ENCODE measurements around the gene SLFN12L. TPM values are rescaled to one million over a fixed set of nuclear protein-coding genes. Genes with fewer than 3 reads are reported as not detected.

Gene SLFN12L
- total RNA-seq, 1 experiment from 2014 or later = not detected

- H4K91ac ChIP-seq (ENCODE audit: insufficient read length, low read depth, low read length) = no peak overlapping the region
- H3K27ac ChIP-seq (ENCODE audit: insufficient read length, low read depth, low read length) = no peak overlapping the region
- H3K79me2 ChIP-seq (ENCODE audit: insufficient read depth, low read length) = peaks cover 2% of the 10 kb centered on the region
- no peak overlapping the region for H2BK120ac ChIP-seq (ENCODE audit: low read depth, low read length, poor library complexity, severe bottlenecking)
- no peaks in the 10 kb centered on the region for H3K9me3 ChIP-seq (ENCODE audit: control insufficient read depth, low read depth, low read length)
- H2BK5ac ChIP-seq (ENCODE audit: insufficient read length, low read length) = no peak overlapping the region
- Mint-ChIP-seq H3K9me3 (no peaks in the 10 kb centered on the region), H3K36me3 (ENCODE audit: insufficient read depth in 1 of 3, low read depth in 3 of 3) (peaks cover 0 to 21% (median 0%) of the 10 kb centered on the region in 3 experiments; a peak in 2 of 7 replicates), H3K4me1 (peaks cover 10 to 11% of the 10 kb centered on the region in 2 experiments), H3K4me3 (no peak overlapping the region), H3K27ac (no peak overlapping the region), H3K27me3 (ENCODE audit: low read depth) (no peaks in the 10 kb centered on the region)
- no peak overlapping the region for H3K14ac ChIP-seq (ENCODE audit: insufficient read depth, low read length)
- no peaks in the 10 kb centered on the region for H4K20me1 ChIP-seq (ENCODE audit: control insufficient read depth, insufficient read depth, insufficient read length)
- DNase-seq = no peak
- H3K18ac ChIP-seq (ENCODE audit: insufficient read length, low read depth, low read length) = no peak overlapping the region
- no peaks in the 10 kb centered on the region for H3K27me3 ChIP-seq (ENCODE audit: insufficient read depth, low read length)
- H3T11ph ChIP-seq (ENCODE audit: low read length) = no peak overlapping the region
- H3K9ac ChIP-seq (ENCODE audit: extremely low read depth, insufficient read length, low read length) = no peak overlapping the region
- no peaks in the 10 kb centered on the region for H3K79me1 ChIP-seq (ENCODE audit: insufficient read depth, low read depth, low read length, poor library complexity, severe bottlenecking)
- no peak overlapping the region for H2BK12ac ChIP-seq (ENCODE audit: insufficient read length, low read depth, low read length)
- H3K4me1 ChIP-seq (ENCODE audit: insufficient read depth, low read length) = no peaks in the 10 kb centered on the region; the same call in 1 of the 2 replicates
- H3K4me2 ChIP-seq (ENCODE audit: insufficient read depth, insufficient read length, low read length) = no peak overlapping the region
- no peak for TF ChIP-seq CTCF (conservative IDR thresholded peaks at IDR 0.05)
- no peak overlapping the region for H2BK15ac ChIP-seq (ENCODE audit: low read depth, low read length)
- no peak overlapping the region for H3K4ac ChIP-seq (ENCODE audit: low read depth, low read length)
- no peak overlapping the region for H2AK5ac ChIP-seq (ENCODE audit: insufficient read length, low read length)
- WGBS (ENCODE audit: extremely low coverage, insufficient read length, low lambda C conversion rate) = no CpG with 5 or more reads among the region's 4 CpGs
- H4K8ac ChIP-seq (replicated peaks; ENCODE audit: insufficient read length, low read depth, low read length) = no peak overlapping the region
- no peak overlapping the region for H3K56ac ChIP-seq (ENCODE audit: insufficient read length, low read depth, low read length)
- H2BK20ac ChIP-seq (ENCODE audit: low read depth, low read length, poor library complexity, severe bottlenecking) = no peak overlapping the region
- no peaks in the 10 kb centered on the region for H3K23me2 ChIP-seq (ENCODE audit: insufficient read length, low read depth, low read length, poor library complexity, severe bottlenecking)
- no peak overlapping the region for H4K5ac ChIP-seq (ENCODE audit: insufficient read length, low read depth, low read length)
- no peak overlapping the region for H3K23ac ChIP-seq (ENCODE audit: insufficient read length, low read depth, low read length)
- no peak overlapping the region for H2AFZ ChIP-seq (ENCODE audit: low read length)
Observed at GRCh38 chr17:35423761-35424160, 113.7 kb downstream of the SLFN12L start.

Other genes starting within 250 kb of the SLFN12L start
- 0.55 and 0.90 TPM in 2 replicates for gene SLFN11, start 164.1 kb downstream of the SLFN12L start, total RNA-seq (2021)
- 13.4 and 14.5 TPM in 2 replicates for gene SLFN12, start 105.2 kb downstream of the SLFN12L start, total RNA-seq (2021)
- gene SLFN13, start 88.9 kb downstream of the SLFN12L start, total RNA-seq (2021) = 10.1 TPM in 2 replicates
- gene SLFN14, start 23.1 kb upstream of the SLFN12L start, total RNA-seq (2021) = not detected in 2 replicates
- 5.4 and 5.8 TPM in 2 replicates for gene PEX12, start 40.9 kb upstream of the SLFN12L start, total RNA-seq (2021)
- 208 and 217 TPM in 2 replicates for gene AP2B1, start 49.6 kb upstream of the SLFN12L start, total RNA-seq (2021)
- gene RASL10B, start 194.0 kb upstream of the SLFN12L start, total RNA-seq (2021) = 15.0 and 15.9 TPM in 2 replicates
- gene GAS2L2, start 215.6 kb upstream of the SLFN12L start, total RNA-seq (2021) = not detected in 2 replicates
- gene C17orf50, start 223.2 kb upstream of the SLFN12L start, total RNA-seq (2021) = not detected in 2 replicates